COLO829 (cell line): Measurements from ENCODE around the gene KAZN.

Experiments used
- DNase-seq: peaks from one replicate; pipeline ENCODE4 v3.0.0; 2012; ENCODE audit warnings: low spot score

Gene KAZN

DNA sequence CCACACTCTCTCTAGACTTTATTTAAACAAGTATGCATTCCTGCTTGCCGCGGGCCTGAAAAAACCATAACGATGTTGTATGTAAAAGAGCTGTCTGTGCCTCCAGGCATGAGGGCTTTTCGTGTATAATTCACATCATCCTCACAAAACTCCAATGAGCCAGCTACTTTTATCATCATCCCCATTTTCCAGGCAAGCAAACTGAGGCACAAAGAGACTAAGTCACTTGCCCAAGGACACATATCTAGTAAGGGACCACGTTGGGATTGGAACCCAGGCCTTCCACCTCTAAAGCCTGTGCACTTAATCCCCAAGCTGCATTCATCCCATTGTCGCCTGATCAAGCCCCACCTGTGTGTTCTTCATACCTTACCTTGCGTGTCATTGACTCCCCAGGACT is 226.9 kb downstream of the KAZN start:
- DNase-seq = no peak

DNA sequence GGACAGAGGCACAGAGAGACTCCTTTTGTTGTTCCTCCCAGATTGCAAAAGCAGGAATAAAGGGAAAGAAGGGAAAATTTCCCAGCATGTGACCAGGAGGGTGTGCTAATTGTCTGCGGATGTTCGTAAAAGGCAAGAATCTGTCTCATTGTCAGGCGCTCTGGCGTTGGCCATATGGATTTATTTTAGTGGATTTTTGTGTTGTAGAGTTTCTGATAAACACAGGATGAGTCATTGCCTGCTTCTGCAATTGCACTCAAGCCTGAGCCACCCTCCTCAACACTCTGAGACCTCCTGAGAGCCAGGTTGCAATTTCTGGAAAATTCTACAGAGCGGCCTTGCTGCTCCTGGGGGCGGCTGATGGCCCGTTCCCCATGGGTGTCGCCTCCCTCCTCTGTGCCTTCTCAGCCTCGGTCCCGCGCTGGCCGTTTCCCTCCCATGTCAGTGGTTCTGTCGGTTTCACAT is 227.7 kb downstream of the KAZN start:
- DNase-seq = peak; percentile 39

DNA sequence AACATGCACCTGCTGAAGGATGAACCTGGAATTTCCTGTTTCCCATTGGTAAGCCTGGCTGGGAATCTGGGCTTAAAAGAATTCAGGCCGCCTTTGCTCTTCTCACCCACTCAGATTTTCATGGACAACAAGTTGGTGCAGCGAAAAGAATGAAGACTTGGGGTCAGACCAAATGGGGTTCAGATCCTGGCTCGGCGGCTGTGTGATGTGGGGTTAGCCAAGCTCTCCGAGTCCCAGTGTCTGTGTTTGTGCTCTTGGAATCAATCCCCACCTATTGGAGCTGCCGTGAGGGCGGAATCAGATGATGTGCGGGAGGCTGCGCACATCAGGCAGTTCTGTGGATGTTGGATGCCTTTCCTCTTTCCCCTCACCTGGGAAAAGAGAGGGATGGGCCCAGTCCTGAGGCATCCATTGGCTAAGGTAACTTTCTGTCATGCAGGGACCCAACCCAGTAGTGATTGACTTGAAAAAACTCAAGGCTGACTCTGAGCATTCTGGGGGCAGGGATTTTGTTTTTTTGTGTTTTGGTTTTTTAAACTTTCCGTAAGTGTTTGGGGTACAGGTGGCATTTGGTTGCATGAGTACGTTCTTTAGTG is 228.3 kb downstream of the KAZN start:
- DNase-seq = no peak

DNA sequence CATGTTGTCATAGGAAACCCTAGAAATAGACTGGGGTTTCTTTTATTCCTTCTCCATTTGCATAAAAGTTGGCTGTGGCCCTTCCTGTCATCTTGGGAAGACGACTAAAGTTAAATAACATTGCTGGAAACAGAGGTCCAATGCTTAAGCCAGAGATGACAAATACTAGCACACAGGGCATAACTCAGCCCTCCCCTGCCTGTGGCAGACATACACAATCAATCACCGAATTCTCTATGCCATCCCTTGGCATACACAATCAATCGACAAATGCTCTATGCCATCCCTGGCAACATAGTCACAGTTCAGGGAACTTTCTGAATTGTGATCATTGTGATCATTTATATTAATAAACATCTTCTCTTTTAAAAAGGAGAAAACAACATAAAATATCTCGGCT is 229.4 kb downstream of the KAZN start:
- no peak for DNase-seq

DNA sequence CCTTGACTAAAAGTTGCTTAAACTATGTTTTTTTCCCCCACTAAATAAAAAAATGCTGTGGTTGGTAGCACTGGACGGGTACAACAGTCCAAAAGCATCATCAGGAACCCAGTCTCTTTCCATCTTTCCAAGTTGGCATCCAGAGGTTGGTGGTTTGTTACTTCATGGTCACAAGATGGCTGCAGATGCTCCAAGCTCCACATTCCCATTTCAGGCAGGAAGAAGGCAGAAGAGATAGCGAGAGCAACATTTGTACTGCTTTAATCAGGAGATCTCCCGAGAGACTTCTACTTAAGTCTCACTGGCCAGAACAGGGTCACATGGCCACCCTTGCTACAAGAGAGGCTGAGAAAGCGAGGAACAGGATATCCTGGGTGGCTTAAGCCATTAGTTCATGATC is 230.2 kb downstream of the KAZN start:
- no peak for DNase-seq

DNA sequence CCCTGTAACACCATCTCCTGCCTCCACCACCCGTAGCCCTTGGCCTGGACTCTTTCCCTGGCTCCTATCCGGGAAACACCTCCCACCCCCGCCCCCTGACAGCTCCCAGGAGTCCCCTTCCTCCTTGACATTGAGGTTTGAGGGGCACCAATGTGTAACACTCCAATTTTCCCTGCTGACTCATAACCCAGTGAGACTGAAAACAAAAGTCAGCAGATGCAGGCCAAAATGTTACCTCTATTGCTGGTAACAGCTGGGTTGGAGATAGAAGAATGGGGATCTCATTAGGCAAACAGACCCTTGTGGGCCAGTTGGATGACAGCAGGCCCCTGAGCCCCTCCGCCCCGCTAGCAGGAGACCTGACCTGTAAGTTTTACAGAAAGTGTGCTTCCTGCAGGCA is 237.2 kb downstream of the KAZN start:
- no peak for DNase-seq

DNA sequence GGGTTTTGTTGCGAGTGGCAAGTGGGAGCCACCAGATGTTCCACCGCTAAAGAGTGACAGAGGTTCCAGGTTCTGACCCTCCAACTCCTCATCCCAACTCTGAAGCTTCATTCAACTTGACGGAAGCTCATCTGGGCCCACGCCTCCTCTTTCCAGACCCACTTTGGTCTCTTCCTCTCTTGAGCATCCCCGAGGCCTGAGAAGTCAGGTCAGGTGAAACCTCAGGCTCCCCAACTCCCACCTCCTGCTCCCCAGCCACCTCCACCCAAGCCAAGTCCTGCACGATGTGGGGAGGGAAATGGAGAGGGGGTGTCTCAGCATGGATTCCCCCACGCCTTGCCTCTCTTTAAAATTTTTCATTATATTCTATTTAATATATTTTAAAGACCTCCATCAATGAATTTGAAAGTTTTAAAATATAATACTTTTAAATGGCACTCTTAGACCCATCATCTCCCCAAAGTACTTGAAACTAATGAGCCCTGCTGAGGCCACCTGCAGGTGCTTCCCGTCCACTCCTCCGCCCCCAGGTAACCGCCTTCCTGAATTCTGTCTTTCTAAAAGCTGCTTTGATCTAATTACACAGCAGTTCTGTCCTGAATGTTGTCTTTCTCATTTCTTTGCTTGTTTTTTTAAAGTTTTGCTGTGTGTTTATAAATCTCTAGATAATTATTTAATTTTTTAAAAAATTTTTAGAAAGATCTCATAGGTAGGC is 238.1 kb downstream of the KAZN start:
- no peak for DNase-seq

DNA sequence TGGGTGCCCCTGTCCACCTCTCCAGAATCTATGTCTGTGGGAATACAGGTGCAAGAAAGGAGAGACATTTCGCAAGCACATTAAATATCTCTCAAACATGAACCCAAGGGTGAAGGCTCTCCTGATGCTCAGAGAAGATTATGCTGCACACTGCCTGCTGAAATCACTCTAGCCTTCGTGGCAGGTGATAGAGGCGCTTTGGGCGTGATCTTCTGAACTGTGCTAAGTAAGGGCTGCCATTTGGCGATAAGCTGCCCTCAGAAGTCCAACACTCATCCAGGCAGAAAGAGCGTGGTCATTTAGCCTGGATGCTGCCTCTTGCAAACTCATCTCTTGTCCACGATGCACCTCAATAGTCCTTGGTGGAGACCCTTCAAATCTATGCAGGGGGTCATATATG is 241.9 kb downstream of the KAZN start:
- no peak for DNase-seq

DNA sequence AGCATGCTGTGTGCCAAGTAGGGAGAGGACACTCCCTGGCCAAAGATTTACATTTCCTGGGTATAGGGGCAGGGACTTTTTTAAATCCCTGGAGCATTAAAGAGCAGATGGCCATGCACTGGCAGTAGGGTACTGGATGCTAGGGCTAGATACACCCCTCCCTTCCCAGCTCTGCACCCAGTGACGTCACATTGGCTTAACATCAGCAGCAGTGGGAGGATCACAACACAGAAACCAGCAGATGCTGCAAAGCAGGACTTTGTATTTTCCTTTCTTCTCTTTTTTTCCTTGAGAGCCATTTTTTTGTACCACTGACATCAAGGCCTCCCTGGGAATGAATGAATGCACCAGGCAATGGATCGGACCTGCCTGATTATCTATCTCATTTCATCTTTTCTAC is 243.0 kb downstream of the KAZN start:
- DNase-seq = no peak

DNA sequence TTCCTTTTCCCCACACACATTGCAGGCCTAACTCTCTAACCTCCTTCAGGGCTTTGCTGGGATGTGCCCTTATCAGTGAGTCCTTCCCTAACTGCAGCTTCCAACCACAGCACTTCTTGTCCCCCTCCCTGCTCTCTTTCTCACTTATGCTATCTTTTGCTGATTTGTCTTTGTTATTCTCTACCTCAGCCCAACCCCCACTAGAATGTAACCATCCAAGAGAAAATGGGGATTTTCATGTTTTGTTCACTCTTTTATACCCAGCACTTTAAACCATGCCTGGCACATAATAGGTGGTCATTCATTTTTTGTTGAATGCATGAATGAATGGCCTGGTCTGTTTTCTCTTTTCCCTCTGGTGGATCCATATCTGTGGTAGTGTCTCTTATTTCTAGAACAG is 243.5 kb downstream of the KAZN start:
- DNase-seq = no peak

DNA sequence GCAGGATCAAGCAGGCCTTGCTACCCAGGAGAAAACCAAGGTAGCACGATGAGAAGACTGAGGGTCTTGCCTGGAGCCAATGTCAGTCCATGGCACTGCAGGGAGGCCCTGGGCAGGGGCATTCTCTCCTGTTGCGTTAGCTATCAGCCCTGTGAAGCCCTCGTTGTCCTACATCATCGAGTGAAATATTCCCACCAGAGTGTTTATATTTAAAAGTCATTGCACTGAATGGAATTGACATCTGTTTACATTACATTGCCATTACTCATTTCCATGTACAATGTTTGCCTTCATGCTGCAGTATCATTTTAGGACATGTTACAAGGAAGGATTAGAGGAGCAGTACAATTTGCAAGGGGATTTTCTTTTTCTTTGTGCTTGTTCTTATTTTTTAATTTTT is 243.9 kb downstream of the KAZN start:
- peak; percentile 10 for DNase-seq

DNA sequence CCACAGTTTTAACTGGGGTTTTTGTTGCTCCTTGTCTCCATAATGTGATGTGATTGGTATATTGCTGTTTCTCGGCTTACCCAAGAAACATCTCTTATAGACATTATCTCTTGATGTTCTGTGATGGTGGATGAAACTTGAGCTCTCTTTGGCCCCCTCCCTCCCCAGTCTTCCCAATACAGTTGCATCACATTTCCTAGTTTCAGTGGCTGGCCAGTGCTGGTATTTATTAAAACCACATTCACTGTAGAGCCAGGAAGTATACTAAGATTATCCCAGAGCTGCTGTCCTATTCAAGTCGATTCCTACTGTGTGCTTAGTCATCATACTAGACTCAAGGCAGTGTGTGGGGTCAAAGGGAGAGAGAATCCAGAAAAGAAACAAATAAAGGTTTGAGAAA is 244.4 kb downstream of the KAZN start:
- no peak for DNase-seq

DNA sequence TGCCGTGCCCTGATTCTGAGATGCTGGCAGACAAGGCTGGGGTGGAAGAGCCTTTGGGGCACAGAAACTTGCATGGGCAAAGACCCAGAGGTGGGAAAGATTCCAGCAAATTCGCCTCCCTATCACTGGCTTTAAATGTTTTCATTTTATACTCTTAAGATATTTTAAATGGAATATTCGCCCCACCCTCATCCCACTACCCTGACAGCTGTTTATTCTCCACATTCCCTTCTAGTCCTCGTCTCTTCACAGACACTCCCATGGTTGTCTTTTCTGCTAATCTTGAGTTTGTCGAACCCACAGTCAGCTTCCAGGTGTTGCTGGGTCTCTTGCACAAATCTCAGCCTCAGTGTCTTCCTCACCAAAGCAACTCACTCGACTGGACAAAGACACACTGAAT is 245.0 kb downstream of the KAZN start:
- DNase-seq = no peak

DNA sequence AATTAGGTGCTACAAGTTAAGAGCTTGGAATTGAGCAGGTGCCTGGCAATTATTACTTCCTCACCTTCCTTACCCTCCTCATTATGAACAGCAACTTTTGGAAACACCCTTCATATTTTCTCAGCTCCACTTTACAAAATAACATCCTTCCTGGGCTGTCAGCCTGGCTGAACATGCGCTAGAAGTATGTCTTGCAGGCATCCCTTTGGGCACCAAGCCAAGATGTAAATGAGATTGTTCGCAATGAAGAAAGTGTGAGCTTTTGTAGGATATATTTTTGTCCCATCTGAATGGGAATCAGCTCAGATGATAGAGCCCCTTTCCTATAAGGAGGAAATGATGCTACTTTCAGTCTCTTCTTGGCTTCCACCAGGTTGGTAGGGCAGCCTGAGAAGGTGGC is 245.9 kb downstream of the KAZN start:
- no peak for DNase-seq

DNA sequence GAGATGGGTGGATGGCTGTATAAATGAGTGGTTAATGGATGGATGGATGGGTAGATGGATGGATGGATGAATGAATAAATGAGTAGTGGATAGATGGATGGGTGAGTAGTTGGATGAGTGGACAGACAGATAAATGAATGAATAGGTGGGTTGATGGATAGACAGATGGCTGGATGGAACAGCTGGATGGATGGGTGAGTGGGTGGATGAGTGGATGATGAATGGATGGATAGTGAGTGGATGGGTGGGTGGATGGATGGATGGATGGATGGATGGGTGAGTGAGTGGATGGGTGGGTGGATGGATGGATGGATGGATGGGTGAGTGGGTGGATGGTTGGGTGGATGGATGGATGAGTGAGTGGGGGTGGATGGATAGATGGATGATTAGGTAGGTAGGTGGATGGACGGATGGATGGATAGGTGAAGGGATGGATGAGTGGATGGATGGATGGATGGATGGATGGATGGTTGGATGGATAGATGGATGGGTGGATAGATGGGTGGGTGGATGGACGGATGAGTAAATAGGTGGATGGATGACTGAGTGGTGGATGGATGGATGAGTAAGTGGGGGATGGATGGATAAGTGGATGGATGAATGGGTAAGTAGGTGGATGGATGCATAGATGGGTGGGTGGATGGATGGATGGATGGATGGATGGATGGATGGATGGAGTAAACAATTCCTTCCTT is 246.6 kb downstream of the KAZN start:
- DNase-seq = no peak

DNA sequence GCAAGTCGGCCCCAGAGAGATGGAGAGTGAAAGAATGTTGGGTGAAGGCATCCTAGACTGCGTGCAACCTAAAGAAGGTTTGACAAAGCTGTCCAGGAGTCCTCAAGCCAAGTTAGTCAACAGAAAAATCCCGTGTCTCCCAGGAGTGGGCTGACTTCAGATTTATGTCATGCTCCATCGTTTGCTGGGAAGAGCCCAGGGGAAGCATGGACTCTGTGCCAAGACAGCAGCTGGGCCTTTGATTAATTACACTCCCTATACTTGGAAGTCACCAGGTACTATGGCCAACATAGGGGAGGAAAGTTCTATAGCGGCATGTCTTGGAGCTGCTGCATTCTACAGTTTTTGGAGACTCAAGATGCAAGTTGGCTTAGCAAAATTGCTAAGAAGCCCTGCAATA is 247.4 kb downstream of the KAZN start:
- no peak for DNase-seq

DNA sequence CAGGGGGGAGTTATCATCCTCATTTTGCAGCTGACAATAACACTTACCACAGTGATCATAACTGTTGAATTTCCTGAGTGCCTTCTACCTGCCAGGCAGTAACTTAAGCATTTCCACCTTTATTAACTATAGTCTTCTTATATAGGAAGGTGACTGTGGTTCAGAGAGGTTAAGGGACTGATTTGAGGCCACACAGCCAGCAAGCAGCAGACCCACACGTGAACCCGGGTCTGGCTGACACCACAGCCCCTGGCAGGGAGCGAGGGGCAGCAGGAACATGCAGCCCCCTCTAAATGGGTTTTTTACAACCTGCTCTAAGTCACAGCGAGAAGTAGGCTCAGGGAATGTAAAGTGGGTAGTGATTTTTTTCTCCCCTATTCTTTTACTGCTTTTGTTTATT is 248.2 kb downstream of the KAZN start:
- no peak for DNase-seq

DNA sequence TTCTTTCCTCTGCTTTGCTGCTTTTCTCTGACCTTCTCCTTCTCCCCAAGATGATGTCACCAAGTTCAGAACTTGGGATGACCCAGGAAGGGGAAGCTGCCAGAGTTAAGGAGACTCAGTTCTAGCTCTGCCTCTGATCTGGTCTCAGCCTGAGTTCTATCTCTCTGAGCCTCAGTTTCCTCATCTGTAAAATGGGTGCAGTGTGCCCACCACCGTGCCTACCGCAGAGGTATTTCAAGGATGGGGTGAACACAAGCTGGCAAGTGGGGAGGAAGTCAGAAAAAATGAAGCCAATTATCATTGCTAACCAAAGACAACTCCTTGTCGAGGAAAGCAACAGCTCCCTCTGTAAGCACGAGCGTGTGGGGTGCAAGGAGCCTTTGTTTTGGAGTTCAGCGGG is 249.7 kb downstream of the KAZN start:
- no peak for DNase-seq

DNA sequence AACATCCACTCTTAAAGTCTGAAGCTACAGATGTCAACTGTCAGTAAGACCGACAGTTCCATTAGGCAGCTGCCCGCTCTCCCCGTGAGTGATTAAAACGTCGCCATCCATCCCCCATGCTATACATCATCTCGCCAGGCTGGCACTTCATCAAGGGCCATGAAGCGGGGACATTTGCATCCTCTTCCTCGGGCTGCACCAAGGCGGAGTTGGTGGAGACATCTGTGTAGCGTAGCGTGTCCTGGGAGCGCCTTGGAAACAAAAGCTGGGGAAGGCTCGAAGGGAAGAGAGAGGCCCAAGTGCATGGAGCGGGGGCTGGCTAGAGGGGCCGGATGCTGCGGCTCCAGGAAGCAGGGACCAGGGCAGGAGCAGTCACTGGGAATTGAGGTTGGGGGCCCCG is 250.1 kb downstream of the KAZN start:
- DNase-seq = no peak

DNA sequence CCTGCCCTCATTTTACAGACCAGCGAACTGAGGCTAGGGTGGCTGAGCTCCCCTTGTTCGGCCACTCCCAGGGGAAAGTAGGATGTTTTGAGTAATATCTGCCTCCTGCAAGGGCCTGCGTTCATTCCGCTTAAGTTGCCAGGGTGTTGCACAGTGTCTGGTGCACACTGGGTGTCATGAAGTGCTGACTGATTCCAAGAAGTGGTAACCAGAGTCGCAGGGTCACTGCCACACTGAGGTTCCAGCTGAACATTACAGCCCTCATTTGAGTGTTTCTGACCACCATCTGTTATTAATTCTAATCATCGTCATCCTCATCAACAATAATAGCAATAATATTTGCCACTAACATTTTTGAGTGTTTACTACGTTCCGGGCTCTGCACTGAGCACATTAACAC is 250.6 kb downstream of the KAZN start:
- no peak for DNase-seq

DNA sequence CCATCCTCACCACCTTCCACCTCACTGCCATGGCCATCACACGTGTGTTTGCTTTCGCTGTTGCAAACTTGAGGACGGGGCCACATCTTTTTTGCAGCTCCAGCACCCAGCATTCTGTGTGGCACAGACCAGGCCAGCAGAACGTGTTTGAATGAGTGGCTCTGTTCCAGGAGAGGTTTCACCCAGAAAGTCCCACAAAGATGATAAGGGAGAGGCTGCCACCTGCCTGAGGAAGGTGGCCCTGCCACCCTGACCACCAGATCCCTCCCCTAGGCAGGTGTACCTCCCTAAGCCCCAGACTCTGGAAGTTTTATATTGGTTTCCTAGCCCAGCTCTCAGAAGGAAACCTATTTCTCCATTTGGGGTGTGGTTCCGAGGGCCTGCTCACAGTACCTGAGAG is 252.1 kb downstream of the KAZN start:
- no peak for DNase-seq

DNA sequence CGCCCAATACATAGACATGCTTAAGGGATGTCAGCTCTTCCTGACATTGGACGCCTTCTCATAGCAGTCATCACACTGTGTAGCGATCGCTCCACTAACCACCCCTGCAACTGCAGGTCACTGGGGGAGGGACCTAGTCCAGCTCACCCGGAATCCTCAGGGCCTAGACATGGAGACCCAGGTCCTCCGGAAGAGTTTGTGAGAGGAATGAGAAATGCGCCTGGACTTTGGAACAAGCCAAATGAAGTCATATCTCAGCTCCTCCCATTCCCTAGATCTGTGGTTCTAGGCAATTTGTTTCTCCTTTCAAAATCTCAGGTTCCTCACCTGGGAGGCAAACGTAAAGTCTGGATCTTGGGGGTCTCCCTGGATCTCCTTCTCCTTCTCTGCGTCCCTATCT is 253.3 kb downstream of the KAZN start:
- no peak for DNase-seq

DNA sequence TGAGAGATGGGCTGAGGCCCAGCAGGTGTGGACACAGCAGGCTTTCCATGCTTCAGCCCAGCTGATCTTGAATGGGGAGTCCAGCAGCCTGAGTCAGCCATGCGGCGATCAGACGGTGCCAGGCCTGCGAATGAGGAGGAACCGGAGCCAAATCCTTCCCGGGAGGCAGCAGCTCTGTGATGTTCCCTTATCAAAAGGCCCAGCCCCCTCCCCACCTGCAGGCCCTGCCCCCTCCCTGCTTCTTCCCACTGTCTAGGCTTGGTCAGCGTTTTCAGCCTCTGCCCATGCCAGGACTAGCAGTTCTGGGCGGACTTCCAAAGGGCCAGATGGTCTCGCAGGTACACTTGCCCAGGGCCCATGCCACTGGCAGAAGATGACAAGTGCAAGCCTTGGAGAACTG is 253.8 kb downstream of the KAZN start:
- no peak for DNase-seq

DNA sequence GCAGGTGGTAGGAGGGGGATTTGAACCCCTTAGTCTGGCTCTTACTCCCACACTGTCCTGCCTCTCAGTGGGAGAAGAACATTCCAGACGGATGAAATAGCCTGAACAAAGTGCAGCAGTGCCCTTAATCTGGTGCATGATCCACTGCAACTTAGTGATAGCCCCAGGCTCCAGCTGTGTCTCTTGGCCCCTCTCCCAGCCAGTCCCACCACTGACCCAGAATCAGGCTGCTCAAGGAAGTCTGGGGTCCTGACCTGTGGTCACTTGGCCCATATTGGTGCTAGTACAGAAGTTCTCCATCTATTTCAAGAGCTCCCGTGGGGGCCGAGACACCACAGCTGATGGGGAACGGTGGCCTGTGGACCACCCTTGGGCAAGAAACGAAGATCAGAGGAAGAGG is 255.0 kb downstream of the KAZN start:
- no peak for DNase-seq
